Spleen (tissue), 7 donors: ENCODE measurements around the gene EIF4A3.

Experiments
- CTCF ChIP-seq, 11 experiments: fragments of 200-600 bp in 7 of 11; fragments of 450-650 bp in 4 of 11; sonication (generic) in 4 of 11; IDR thresholded peaks in 8 of 11; conservative IDR thresholded peaks in 3 of 11; 1 replicate in 7 of 11; 2 replicates in 4 of 11; pipeline versions ENCODE4 v1.4.0 to v1.8.0; 2016 to 2021; ENCODE audit warnings: antibody characterized with exemption in 11 of 11, inconsistent platforms in 4 of 11, mild to moderate bottlenecking in 1 of 11
- POLR2A ChIP-seq, 3 donors: fragments of 450-650 bp; IDR thresholded peaks; one replicate each; pipeline ENCODE4 v1.5.1; 2017; ENCODE audit warnings: antibody characterized with exemption in 3 of 3, mild to moderate bottlenecking in 1 of 3
- POLR2AphosphoS5 ChIP-seq, 3 donors: sonication (generic); formaldehyde crosslinking; IDR thresholded peaks; one replicate each; pipeline ENCODE4 v1.5.1; 2017; ENCODE audit warnings: antibody characterized with exemption in 3 of 3
- donor health status: DM: no; HTN: no; CAD: no; lungs with moderate emphysema.
- donor health status: DM: no; HTN: no; CAD: no.
- donor health status: DM: no; HTN: no; CAD: no.

GRCh38 chr17:80104321-80104955 lies 42.5 kb downstream of the EIF4A3 start:
- TF ChIP-seq CTCF (IDR thresholded peaks at IDR 0.05 in 8 of 11, conservative IDR thresholded peaks at IDR 0.05 in 3 of 11), result no peak
- no peak for TF ChIP-seq POLR2A (IDR thresholded peaks at IDR 0.05)
- peak in 2 of 3 donors; percentile 43 to 50 for TF ChIP-seq POLR2AphosphoS5 (IDR thresholded peaks at IDR 0.05)
